HuH-7.5 (cell line): ENCODE results near the gene MED15.
"Not testable (repeated sequence)": the region's sequence is repeated elsewhere in the genome, so short reads cannot be mapped to it uniquely, and the experiment has no call there.

Experiments used
- DNase-seq: peaks from one replicate; pipeline ENCODE4 v3.0.0; 2011; ENCODE audit warnings: low spot score

Gene MED15

DNA sequence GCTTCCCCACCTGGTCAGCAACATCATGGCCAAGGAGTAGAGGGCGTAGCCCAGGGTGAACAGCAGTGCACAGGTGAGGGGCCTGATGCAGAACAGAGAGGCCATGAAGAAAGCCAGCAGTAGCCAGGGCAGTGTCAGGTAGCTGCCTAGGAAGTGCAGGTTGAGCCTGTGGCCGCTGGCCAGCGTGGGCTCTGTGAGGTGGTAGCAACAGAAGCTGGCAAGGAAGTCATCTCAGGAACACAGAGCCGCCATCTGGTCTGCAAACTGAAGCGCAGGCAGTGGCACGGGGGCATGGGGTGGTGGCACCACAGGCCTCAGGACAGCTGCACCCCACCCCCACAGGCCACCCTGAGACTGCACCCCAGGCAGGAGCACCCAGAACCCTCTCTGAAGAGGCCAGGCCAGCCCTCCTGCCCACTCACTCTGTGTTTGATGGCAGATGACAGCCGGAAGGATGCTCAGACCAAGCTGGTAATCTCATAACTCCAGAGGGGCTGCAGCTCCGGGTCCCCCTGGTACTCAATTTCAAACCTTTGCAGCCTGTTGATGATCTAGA is 95.3 kb downstream of the MED15 start:
- no peak for DNase-seq

- no peak for DNase-seq
Measured at GRCh38 chr22:20604092-20604747, 96.8 kb downstream of the MED15 start.

DNA sequence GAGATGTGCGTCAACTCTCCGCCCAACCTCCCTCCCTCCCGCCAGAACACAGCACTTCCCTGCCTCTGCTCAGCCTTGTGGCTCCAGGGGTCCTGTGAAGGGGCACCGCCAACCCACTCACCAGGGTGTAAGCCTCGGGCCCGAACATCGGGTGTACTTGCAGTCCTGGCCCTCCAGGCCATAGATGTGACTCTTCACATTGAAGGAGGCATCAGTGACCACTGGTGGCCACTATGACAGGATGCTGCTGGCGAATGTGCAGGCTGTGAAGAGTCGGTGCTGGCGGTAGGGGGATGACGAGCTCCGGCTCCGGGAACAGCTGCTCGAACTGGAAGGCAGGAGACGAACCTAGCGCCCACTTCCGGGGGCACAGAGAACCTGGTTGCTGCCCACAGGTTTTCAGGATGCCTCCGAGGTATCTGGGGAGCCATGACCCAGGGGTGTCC is 97.4 kb downstream of the MED15 start:
- no peak for DNase-seq

- DNase-seq: no peak
Measured at GRCh38 chr22:20605328-20605727, 97.9 kb downstream of the MED15 start.

DNA sequence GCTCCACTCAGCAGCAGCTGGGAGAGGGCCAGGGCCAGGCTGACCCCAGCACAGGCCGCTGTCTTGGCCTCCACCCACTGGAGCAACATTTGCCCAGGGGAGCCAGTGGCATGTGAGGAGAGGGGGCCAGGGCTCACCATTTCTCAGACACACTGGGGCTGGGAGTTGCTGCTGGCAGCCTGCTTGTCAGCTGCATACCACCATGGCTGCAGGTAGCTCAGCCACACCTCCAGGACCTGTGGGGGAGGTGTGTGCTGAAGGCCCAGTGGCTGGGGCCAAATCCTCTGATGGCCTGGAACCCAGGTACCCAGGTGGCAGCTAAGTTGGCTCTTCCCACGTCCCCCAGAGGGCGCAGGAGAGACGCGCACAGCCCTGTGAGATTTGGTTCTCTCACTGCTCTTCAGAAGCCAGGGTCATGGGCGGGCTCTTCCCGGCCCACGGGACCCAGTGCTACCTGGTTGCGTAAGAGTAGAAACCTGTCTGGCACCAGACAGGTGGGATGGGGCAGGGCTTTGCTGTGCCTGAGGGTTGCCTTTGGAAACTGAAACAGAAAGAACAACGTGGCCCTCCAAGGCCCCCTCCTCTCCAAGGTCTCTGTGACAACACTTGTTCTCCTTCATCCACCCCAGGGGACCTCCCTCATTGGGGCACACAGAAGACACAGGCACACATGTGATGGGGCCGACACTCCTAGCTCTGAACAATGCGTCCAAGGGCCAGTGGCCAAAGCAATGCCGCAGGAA is 98.8 kb downstream of the MED15 start:
- peak; percentile 82 for DNase-seq

GRCh38 chr22:20606784-20607128 is 99.3 kb downstream of the MED15 start:
- no peak for DNase-seq

GRCh38 chr22:20607157-20607907 is 99.9 kb downstream of the MED15 start:
- DNase-seq: no peak

DNA sequence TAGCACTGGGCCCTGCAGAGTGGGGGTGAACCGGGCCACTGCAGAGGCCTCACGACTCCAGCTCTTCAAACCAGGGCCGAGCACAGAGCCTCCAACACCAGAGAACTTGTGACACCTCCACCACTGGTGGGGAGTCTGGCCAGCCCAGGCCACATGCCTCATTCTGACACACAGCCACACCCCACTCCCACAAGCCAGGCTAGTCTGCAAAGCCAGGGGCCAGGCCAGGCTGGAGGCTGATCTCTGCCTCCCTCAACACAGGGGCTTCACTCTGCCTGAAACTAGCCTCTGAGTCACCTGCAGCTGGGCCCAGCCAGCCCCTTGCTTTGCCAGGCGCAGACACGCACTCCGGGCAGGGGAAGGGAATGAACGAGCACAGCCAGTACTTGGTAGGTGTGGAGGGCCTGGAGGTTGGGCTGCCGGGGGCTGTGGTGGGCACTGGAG is 102.9 kb downstream of the MED15 start:
- DNase-seq: no peak

- DNase-seq: no peak
Measured at GRCh38 chr22:20610757-20611156, 103.3 kb downstream of the MED15 start.

GRCh38 chr22:20611418-20611817 is 104.0 kb downstream of the MED15 start:
- no peak for DNase-seq

GRCh38 chr22:20613301-20613700 is 105.9 kb downstream of the MED15 start:
- DNase-seq: no peak

- DNase-seq: no peak
Measured at GRCh38 chr22:20615021-20615420, 107.6 kb downstream of the MED15 start.

DNA sequence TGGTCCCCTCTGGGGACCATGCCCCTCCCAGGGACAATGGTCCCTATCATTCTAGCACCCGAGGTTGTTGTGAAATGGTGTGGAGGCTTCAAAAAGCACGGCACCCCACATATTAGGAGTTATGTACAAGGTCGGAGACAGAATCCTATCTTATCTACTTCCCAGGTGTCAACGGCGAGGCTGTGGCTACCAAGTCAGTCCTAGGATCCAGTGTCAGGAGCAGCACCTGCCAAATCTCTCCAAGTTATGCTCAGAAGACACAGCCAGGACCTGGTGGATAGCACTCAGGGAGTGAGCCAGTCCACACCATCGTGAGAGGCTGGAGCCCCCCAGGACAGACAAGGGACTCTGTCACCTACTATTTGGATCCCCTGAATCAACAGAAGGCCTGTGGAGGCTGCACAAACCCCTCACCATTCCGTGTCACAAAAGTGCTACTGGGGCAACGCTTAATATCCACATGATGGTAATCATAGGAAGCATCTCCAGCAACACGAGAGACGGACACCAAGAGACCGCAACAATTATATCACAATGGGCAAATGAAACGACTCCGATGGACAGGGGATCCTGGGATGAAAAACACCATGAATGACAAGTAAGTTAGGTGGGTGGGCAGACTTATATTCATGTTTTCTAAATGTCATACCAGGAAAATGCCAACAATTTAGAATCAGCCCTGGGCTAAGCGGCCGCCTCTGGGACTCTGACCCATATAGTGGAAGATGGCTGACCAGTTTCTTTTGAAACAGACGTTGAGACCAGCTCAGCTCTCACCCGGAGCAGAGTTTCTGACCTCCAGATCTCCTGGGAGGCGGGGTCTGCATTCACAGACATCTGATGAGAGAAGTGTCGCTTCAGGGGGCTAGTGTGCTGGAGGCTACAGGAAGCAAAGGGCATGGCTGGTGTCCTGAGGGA is 108.4 kb downstream of the MED15 start:
- DNase-seq: no peak

DNA sequence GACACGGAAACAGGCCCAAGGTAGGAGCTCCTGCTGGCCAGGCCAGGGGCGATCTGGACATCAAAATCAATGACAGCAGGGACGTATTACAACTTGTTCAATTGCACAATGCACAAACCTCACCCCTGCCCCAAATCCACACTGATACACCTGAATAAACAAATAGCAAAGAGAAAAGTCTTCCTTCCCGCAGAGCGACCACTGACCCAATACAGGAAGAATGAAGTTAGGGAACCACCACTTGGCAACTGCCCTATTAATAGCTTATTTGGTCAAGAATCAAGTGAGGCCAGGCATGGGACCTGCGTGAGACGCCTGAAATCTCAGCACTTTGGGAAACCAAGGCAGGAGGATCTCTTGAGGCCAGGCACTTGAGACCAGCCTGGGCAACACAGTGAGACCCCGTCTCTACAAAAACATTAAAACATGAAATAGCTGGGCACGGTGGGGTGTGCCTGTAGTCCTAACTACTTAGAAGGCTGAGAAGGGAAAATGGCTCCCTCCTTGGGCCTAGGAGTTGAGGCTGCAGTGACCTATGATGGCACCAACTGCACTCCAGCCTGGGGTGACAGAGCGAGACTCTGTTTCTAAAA is 109.1 kb downstream of the MED15 start:
- no peak for DNase-seq

DNA sequence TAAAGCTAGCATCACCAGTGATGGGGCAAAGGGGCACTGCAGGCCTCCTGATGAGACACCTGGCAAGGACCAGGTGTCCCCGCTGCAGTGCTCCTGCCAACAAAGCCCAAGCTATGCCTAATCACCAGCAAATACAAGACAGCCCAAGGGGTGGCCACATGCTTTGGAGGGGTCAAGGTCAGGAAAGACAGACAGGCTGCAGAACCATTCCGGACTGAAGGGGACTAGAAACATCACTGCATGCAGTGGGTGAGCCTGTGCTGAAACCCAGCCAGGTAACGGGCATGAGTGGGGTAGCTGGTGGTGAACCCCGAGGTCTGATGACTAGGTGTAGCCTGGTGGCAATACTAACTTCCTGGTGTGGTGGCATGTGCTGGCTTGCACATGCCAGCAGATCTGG is 111.1 kb downstream of the MED15 start:
- DNase-seq: no peak

DNA sequence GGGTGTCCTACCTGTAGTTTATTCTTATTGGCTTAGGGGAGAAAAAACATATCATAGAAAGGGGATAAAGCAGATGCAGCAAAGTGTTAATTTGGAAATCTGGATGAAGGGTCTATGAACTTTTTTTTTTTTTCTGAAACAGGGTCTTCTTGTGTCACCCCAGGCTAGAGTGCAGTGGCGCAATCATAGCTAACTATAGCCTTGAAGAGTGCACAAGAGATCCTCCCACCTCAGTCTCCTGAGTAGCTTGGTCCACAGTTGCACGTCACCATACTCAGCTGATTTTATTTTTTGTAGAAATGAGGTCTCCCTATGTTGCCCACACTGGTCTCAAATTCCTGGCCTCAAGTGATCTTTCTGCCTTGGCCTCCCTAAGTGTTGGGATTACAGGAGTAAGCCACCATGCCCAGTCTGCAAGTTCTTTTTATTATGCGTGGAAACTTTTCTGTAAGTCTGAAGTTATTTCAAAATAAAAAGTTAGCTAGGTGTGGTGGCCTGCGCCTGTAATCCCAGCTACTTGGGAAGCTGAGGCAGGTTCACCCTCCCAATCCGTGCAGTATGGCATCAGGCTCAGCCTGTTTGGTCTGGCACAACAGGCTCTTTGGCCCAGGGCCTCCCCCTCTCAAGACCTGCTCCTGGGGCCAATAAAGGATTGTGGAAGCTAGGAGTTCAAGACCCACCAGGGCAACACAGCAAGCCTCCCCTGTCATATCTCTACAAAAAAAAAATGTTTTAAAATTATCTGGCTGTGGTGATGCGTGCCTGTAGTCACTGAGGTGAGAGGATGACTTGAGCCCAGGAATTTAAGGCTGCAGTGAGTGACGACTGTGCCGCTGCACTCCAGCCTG is 111.9 kb downstream of the MED15 start:
- DNase-seq: no peak

- not testable (repeated sequence) for DNase-seq
Measured at GRCh38 chr22:20619893-20620194, 112.4 kb downstream of the MED15 start.

GRCh38 chr22:20621162-20621561 is 113.8 kb downstream of the MED15 start:
- no peak for DNase-seq

- DNase-seq: no peak
Measured at GRCh38 chr22:20622650-20623339, 115.4 kb downstream of the MED15 start.

DNA sequence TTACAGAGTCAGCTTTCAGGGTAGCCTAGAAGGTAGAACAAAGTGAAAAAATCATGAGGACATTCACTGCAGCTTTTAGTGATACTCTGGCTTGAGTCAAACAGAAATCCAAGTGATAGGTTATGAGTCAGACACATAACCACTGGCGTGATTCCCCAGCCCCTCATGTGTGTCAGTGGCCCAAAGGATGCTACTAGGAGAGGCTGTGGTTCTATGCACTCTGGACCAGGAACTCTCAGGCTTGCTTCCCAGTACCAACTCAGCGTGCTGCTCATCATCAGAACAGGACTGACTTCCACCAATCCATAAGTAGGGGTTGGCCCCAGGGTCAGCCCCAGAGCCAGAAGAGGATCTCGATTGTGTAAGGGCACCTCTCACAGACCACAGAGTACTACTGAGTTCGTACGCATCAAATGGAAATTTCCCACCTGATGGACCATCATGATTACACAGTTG is 116.8 kb downstream of the MED15 start:
- no peak for DNase-seq
